Stimulated activated CD8-positive, alpha-beta memory T cell treated with anti-CD3 and anti-CD28 coated beads, Interleukin-15, amount 100 ng/mL, for 24 hours (primary cell): ENCODE measurements around the gene TNFSF11.
A peak's percentile ranks its signal among the peaks of the same experiment; 100 is the strongest.
"Not testable (repeated sequence)": the region's sequence is repeated elsewhere in the genome, so short reads cannot be mapped to it uniquely, and the experiment has no call there.

Source experiments
- DNase-seq: peaks from one replicate; pipeline ENCODE4 v3.0.0-alpha.2; 2020; ENCODE audit warnings: low read depth

TNFSF11 gene

GRCh38 chr13:42560320-42560719 lies 13.6 kb upstream of the TNFSF11 start:
- not testable (repeated sequence) for DNase-seq

- no peak for DNase-seq
These were observed 12.0 kb upstream of the TNFSF11 start for GRCh38 chr13:42561752-42562467.

- DNase-seq: no peak
These were observed 6.0 kb upstream of the TNFSF11 start for GRCh38 chr13:42567906-42568305.

GRCh38 chr13:42569576-42570344 lies 4.2 kb upstream of the TNFSF11 start:
- DNase-seq: no peak

GRCh38 chr13:42571895-42572294 lies 2.1 kb upstream of the TNFSF11 start:
- no peak for DNase-seq

GRCh38 chr13:42574435-42575311 lies 721 bp downstream of the TNFSF11 start:
- peak; percentile 26 for DNase-seq

GRCh38 chr13:42575938-42576337 lies 2.0 kb downstream of the TNFSF11 start:
- DNase-seq: no peak

GRCh38 chr13:42577538-42577937 lies 3.6 kb downstream of the TNFSF11 start:
- DNase-seq: no peak

- no peak for DNase-seq
These were observed 6.7 kb downstream of the TNFSF11 start for GRCh38 chr13:42580644-42581043.

GRCh38 chr13:42581427-42581826 lies 7.5 kb downstream of the TNFSF11 start:
- no peak for DNase-seq

GRCh38 chr13:42591602-42592001 lies 17.6 kb downstream of the TNFSF11 start:
- DNase-seq: no peak

- no peak for DNase-seq
These were observed 19.3 kb downstream of the TNFSF11 start for GRCh38 chr13:42592915-42593900.

GRCh38 chr13:42594481-42595252 lies 20.7 kb downstream of the TNFSF11 start:
- no peak for DNase-seq

- DNase-seq: no peak
These were observed 21.3 kb downstream of the TNFSF11 start for GRCh38 chr13:42595253-42595571.

- DNase-seq: no peak
These were observed 23.6 kb downstream of the TNFSF11 start for GRCh38 chr13:42597505-42597904.

GRCh38 chr13:42600943-42601342 lies 27.0 kb downstream of the TNFSF11 start:
- DNase-seq: no peak

- no peak for DNase-seq
These were observed 29.0 kb downstream of the TNFSF11 start for GRCh38 chr13:42602906-42603305.

GRCh38 chr13:42603571-42603970 lies 29.6 kb downstream of the TNFSF11 start:
- DNase-seq: no peak

- DNase-seq: no peak
These were observed 33.6 kb downstream of the TNFSF11 start for GRCh38 chr13:42607546-42607945.

GRCh38 chr13:42610649-42611048 lies 36.7 kb downstream of the TNFSF11 start:
- no peak for DNase-seq
